Neural progenitor cell (in vitro differentiated cells): ENCODE measurements around the gene GOLGA3. TPM values are rescaled to one million over a fixed set of nuclear protein-coding genes. Genes with fewer than 3 reads are reported as not detected.
"Not testable (repeated sequence)": the region's sequence is repeated elsewhere in the genome, so short reads cannot be mapped to it uniquely, and the experiment has no call there.

Experiments used
- DNase-seq: peaks from one replicate; pipeline ENCODE4 v3.0.0-alpha.2; 2016; ENCODE audit warnings: low spot score
- H2AFZ ChIP-seq: fragments of 200-600 bp; sonication (generic); replicated peaks from 2 replicates; pipeline ENCODE4 v1.6.1; 2016; ENCODE audit warnings: antibody characterized with exemption
- H3F3A ChIP-seq: fragments of 200-600 bp; sonication (generic); 2 replicates; pipeline ENCODE4 v1.6.1; 2016; ENCODE audit warnings: antibody characterized with exemption, low read depth
- H3K27ac ChIP-seq: fragments of 200-600 bp; sonication (generic); 2 replicates; pipeline ENCODE4 v1.5.1; 2016; ENCODE audit warnings: mild to moderate bottlenecking
- H3K27me3 ChIP-seq: fragments of 200-600 bp; sonication (generic); 2 replicates; pipeline ENCODE4 v1.6.1; 2016; ENCODE audit warnings: mild to moderate bottlenecking, moderate library complexity
- H3K36me3 ChIP-seq: fragments of 200-600 bp; sonication (generic); 2 replicates; pipeline ENCODE4 v1.5.1; 2016
- H3K4me1 ChIP-seq: fragments of 200-600 bp; sonication (generic); 2 replicates; pipeline ENCODE4 v1.6.1; 2016; ENCODE audit warnings: mixed run types
- H3K4me2 ChIP-seq: fragments of 200-600 bp; sonication (generic); 2 replicates; pipeline ENCODE4 v1.6.1; 2016
- H3K4me3 ChIP-seq: fragments of 200-600 bp; sonication (generic); 2 replicates; pipeline ENCODE4 v1.5.1; 2016
- H3K79me2 ChIP-seq: fragments of 200-600 bp; sonication (generic); 2 replicates; pipeline ENCODE4 v1.6.1; 2016; ENCODE audit warnings: low read depth
- H3K9ac ChIP-seq: fragments of 200-600 bp; sonication (generic); 2 replicates; pipeline ENCODE4 v1.6.1; 2016
- H3K9me3 ChIP-seq: fragments of 200-600 bp; sonication (generic); 2 replicates; pipeline ENCODE4 v1.5.1; 2016; ENCODE audit warnings: low read depth
- H4K20me1 ChIP-seq: fragments of 200-600 bp; sonication (generic); 2 replicates; pipeline ENCODE4 v1.6.1; 2016; ENCODE audit warnings: low read depth
- H3K27ac Mint-ChIP-seq: 3 replicates; pipeline ENCODE4 v1.8.0; 2021; ENCODE audit warnings: mixed read lengths
- H3K27me3 Mint-ChIP-seq: 2 replicates; pipeline ENCODE4 v1.8.0; 2022; ENCODE audit warnings: low read depth, mild to moderate bottlenecking, inconsistent platforms, moderate library complexity, mixed read lengths; ENCODE audit not compliant: insufficient read depth
- H3K36me3 Mint-ChIP-seq: 3 replicates; pipeline ENCODE4 v1.8.0; 2021; ENCODE audit warnings: mixed read lengths
- H3K4me1 Mint-ChIP-seq: 3 replicates; pipeline ENCODE4 v1.8.0; 2021; ENCODE audit warnings: mixed read lengths
- H3K4me3 Mint-ChIP-seq: 3 replicates; pipeline ENCODE4 v1.8.0; 2021; ENCODE audit warnings: mild to moderate bottlenecking, moderate library complexity, mixed read lengths
- H3K9me3 Mint-ChIP-seq: 3 replicates; pipeline ENCODE4 v1.8.0; 2020; ENCODE audit warnings: mixed read lengths
- CTCF ChIP-seq: fragments of 200-600 bp; sonication (generic); IDR thresholded peaks from 2 replicates; pipeline ENCODE4 v1.5.1; 2017; ENCODE audit warnings: antibody characterized with exemption, mild to moderate bottlenecking
- EZH2 ChIP-seq: fragments of 200-600 bp; sonication (generic); IDR thresholded peaks from 2 replicates; pipeline ENCODE4 v1.6.1; 2017; ENCODE audit warnings: antibody characterized with exemption, mild to moderate bottlenecking, moderate library complexity
- EZH2phosphoT487 ChIP-seq: fragments of 200-600 bp; sonication (generic); IDR thresholded peaks from 2 replicates; pipeline ENCODE4 v1.6.1; 2017; ENCODE audit warnings: antibody characterized with exemption
- total RNA-seq: library from RNA; depleted of rRNA; stranded (reverse); fragments of >200 nt; gene quantifications from 2 replicates; pipeline ENCODE4 v1.2.3, GENCODE V29; 2015; ENCODE audit warnings: low replicate concordance

The GOLGA3 gene
- total RNA-seq, 1 donor from 2014 or later: 8.5 TPM

GRCh38 chr12:132850291-132850690, 21.6 kb upstream of the GOLGA3 start:
- H2AFZ ChIP-seq: no peak overlapping the region
- Mint-ChIP-seq H3K27ac (no peak overlapping the region), H3K27me3 (peaks cover 3% of the 10 kb centered on the region), H3K36me3 (peaks cover 21% of the 10 kb centered on the region), H3K4me1 (no peaks in the 10 kb centered on the region), H3K4me3 (no peak overlapping the region), H3K9me3 (no peaks in the 10 kb centered on the region)
- no peak overlapping the region for H3K27ac ChIP-seq
- no peaks in the 10 kb centered on the region for H3K36me3 ChIP-seq
- no peak overlapping the region for H3K4me3 ChIP-seq
- H4K20me1 ChIP-seq: no peaks in the 10 kb centered on the region
- TF ChIP-seq CTCF (no peak), EZH2 (no peak), EZH2phosphoT487 (no peak)
- H3K9me3 ChIP-seq: no peaks in the 10 kb centered on the region
- no peak for DNase-seq
- H3K4me1 ChIP-seq: no peaks in the 10 kb centered on the region
- H3K9ac ChIP-seq: no peak overlapping the region
- H3F3A ChIP-seq: no peaks in the 10 kb centered on the region
- H3K79me2 ChIP-seq: no peaks in the 10 kb centered on the region
- H3K27me3 ChIP-seq: no peaks in the 10 kb centered on the region
- H3K4me2 ChIP-seq: no peak overlapping the region

GRCh38 chr12:132848521-132848920, 19.9 kb upstream of the GOLGA3 start:
- H4K20me1 ChIP-seq: no peaks in the 10 kb centered on the region

GRCh38 chr12:132847363-132848356, 19.0 kb upstream of the GOLGA3 start:
- no peak for DNase-seq
- no peak overlapping the region for H3K4me2 ChIP-seq
- no peak overlapping the region for H2AFZ ChIP-seq
- no peaks in the 10 kb centered on the region for H3K9me3 Mint-ChIP-seq
- no peak overlapping the region for H3K4me3 ChIP-seq
- no peak for TF ChIP-seq EZH2
- TF ChIP-seq CTCF: no peak
- no peak for TF ChIP-seq EZH2phosphoT487
- H3K4me1 ChIP-seq: no peaks in the 10 kb centered on the region
- H3F3A ChIP-seq: no peaks in the 10 kb centered on the region
- H3K4me3 Mint-ChIP-seq: no peak overlapping the region
- H3K27ac ChIP-seq: no peak overlapping the region
- no peaks in the 10 kb centered on the region for H3K36me3 ChIP-seq
- H4K20me1 ChIP-seq: no peaks in the 10 kb centered on the region
- H3K27ac Mint-ChIP-seq: no peak overlapping the region
- H3K36me3 Mint-ChIP-seq: peaks cover 13% of the 10 kb centered on the region
- no peaks in the 10 kb centered on the region for H3K9me3 ChIP-seq
- no peaks in the 10 kb centered on the region for H3K4me1 Mint-ChIP-seq
- no peaks in the 10 kb centered on the region for H3K79me2 ChIP-seq
- no peaks in the 10 kb centered on the region for H3K27me3 ChIP-seq
- H3K9ac ChIP-seq: no peak overlapping the region
- no peaks in the 10 kb centered on the region for H3K27me3 Mint-ChIP-seq

More at GRCh38 chr12:132848521-132848920, 19.9 kb upstream of the GOLGA3 start:
- H3K27ac Mint-ChIP-seq: no peak overlapping the region
- Histone ChIP-seq H3K4me2 (no peak overlapping the region), H2AFZ (no peak overlapping the region), H3K4me1 (no peaks in the 10 kb centered on the region), H3F3A (no peaks in the 10 kb centered on the region), H3K9me3 (no peaks in the 10 kb centered on the region), H3K79me2 (no peaks in the 10 kb centered on the region), H3K27ac (no peak overlapping the region), H3K27me3 (no peaks in the 10 kb centered on the region), H3K9ac (no peak overlapping the region), H3K4me3 (no peak overlapping the region), H3K36me3 (no peaks in the 10 kb centered on the region)
- no peak for DNase-seq
- H3K36me3 Mint-ChIP-seq: peaks cover 16% of the 10 kb centered on the region
- H3K4me3 Mint-ChIP-seq: no peak overlapping the region
- H3K9me3 Mint-ChIP-seq: no peaks in the 10 kb centered on the region
- TF ChIP-seq EZH2: no peak
- no peak for TF ChIP-seq CTCF
- no peak for TF ChIP-seq EZH2phosphoT487
- H3K4me1 Mint-ChIP-seq: no peaks in the 10 kb centered on the region
- H3K27me3 Mint-ChIP-seq: peaks cover 3% of the 10 kb centered on the region

- H3K36me3 ChIP-seq, H3K27ac ChIP-seq, H2AFZ ChIP-seq, H3K79me2 ChIP-seq, H3K4me1 Mint-ChIP-seq, DNase-seq, H3K4me3 Mint-ChIP-seq, H3K9me3 Mint-ChIP-seq, H3K4me3 ChIP-seq, H3K4me2 ChIP-seq, H3K27ac Mint-ChIP-seq, H3F3A ChIP-seq, H3K27me3 ChIP-seq, H3K27me3 Mint-ChIP-seq, H3K4me1 ChIP-seq, H3K9me3 ChIP-seq, H4K20me1 ChIP-seq, H3K9ac ChIP-seq: not testable (repeated sequence)
- H3K36me3 Mint-ChIP-seq: peaks cover 12% of the 10 kb centered on the region
Observed at GRCh38 chr12:132844681-132845080, 16.0 kb upstream of the GOLGA3 start.
